ENCODE data around the gene ACTN1.

GRCh38 chr14:68966872-68967301 is 12.2 kb downstream of the ACTN1 start:
- no peak for TF ChIP-seq CTCF (IDR thresholded peaks at IDR 0.05 in 4 of 5, conservative IDR thresholded peaks at IDR 0.05 in 1 of 5)
- TF ChIP-seq POLR2A (IDR thresholded peaks at IDR 0.05), result no peak
